Germinal center (tissue), 1 donor: Measurements from ENCODE around the gene VGF.
"Not testable (repeated sequence)": the region's sequence is repeated elsewhere in the genome, so short reads cannot be mapped to it uniquely, and the experiment has no call there.

Experiments used
- DNase-seq: peaks from one replicate; pipeline ENCODE4 v3.0.0; 2012; ENCODE audit warnings: mixed read lengths, low spot score

The VGF gene

DNA sequence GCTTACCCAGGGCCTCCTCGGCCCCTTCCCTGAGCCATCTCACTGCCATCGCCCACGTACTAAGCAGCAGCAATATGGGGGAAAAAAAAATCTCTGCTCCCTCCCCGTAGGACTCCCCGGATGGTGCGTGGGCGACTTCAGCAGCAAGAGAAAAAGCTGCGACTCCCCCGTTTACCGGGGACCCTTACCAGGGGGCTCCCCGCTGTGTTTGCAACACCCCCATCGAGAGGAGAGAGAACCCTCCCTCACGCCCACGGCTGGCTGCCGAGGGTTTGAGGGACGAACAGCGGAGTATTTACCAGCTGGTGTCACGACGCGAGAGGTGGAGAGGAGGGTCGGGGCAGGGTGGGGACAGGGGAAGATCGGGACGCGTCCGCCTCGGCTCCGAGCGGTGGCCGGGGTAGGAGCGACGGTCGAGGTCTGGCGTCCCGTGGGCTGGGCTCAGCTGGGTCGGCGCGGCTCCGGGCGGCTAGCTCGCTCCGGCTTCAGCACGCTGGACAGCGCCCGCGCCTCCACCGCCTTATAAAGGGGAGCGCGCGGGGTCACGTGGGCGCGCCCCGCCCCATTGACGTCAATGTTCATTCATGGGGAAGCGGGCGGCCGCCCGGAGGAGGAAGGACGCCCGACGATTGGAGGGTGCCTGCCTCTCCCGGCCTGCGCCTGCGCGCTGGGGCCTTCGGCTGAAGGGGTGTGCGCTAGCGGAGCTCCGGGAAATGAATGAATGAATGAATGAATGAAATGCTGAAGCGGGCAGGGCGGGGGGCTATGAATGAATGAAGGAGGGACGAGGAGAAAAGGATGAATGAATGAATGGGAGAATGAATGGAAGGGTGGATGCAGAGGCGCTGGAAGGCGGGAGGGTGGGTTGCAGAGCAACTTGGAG is at the start of gene VGF:
Gene VGF, minus strand, starts transcription at position 495 of the 883 bp plus-strand sequence. CDS start 726 bp downstream, outside the sequence.
- DNase-seq, result peak; percentile 96

DNA sequence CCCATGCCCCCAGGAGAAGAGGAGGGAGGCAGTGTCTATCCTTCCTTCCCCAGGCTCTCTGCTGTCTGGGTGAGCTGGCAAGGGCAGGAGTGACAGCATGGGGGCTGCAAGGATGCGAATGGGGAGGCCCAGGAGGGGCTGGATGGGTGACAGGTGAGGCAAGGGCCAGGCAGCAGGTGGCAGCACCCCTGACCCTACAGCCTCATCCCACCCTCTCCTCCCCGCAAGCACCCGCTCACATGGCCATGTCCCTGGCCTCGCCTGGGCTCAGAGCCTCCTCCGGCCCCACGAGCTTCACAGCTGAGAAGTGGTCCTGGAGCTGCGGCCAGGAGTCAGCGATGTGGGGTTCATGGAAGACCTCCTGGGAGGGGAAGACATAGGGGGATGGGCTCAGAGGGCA is 46.6 kb upstream of the VGF start:
- no peak for DNase-seq

DNA sequence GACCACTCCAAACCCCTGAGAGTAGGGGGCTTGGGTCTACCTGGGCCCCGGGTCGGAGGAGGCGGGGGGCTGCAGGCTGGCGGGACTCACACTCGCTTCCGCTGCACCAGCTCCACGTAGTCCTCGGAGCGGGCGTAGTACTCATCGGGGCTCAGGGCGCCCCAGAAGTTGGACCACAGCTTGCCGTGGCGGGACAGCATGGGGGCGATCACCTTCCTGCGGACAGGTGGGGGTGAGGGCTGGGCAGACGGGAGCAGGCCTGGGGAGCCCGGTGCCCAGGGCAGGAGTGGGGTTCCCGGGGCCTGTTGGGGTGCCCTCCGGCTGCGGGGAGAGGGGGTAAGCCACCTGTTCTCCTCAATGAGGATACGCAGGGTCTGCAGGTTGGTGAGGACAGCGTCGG is 46.1 kb upstream of the VGF start:
- DNase-seq, result no peak

DNA sequence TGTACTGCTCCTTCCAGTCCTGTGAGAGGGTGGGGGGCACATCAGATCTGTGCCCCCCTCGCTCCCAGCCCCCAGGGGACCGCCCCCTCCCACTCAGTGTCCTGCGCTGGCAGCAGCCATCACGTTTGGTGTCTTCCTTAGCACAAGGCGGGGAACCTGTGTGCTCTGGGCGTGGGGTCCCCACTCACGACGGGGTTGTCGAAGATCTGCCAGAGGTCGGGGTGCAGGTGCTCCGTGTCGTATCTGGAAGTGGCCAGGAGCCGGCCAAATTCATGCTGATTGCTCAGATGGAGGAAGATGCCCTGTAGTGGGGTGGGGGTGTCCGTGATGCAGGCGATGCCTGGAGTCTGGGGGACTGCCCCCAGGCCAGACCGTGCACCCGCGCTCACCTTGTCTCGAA is 44.8 kb upstream of the VGF start:
- no peak for DNase-seq

DNA sequence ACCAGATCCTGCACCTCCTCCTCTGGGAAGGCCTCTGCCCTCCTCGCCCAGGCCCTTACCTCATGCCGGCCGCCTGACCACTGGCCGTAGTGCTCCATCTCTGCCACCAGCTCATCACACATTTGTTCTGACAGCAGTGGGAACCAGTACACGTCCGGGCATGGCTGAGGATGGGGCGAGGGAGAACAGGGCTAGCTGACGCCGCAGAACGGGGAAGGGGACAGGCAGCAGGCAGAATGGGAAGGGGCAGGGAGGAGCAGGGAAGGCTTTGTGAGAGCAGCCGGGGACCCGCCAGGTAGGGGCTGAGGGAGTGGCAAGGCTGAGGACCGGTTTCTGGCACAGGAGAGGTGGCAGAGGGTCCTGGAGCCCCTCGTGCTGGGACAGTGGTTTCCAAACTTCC is 43.4 kb upstream of the VGF start:
- DNase-seq, result no peak

DNA sequence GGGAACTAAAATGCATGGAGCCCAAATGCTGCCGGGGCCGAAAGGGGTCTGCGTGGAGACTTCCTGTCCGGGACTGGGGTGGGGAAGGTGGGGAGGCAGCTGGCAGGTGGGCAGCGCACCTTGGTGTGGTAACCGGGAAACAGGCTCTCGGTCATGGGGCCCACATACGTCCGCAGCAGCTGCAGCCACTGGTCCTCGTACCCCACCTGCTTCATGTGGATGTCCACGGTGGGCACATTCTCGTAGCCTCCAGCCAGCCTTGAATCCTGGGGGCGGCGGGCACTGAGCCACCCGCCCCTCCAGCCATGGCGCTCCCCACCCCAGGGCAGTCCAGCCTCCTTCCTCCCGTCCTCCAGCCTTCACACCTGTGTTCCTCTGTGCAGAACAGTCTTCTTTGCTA is 42.1 kb upstream of the VGF start:
- no peak for DNase-seq

DNA sequence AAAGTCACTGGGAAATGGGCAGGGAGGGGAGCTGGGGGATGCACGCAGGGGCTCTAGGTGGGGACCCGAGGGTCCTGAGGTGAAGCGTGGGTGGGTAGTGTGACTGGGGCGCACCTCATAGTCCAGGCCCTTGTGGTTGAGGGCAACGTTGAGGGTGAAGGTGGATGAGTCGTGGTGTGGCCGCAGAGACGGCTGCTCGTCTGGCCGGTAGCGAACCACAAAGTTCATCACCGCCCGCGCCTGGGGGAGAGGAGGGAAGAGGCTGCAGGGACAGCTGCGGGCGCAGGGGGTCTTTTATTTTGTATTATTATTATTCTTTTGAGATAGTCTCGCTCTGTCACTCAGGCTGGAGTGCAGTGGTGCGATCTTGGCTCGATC is 41.3 kb upstream of the VGF start:
- DNase-seq, result no peak

DNA sequence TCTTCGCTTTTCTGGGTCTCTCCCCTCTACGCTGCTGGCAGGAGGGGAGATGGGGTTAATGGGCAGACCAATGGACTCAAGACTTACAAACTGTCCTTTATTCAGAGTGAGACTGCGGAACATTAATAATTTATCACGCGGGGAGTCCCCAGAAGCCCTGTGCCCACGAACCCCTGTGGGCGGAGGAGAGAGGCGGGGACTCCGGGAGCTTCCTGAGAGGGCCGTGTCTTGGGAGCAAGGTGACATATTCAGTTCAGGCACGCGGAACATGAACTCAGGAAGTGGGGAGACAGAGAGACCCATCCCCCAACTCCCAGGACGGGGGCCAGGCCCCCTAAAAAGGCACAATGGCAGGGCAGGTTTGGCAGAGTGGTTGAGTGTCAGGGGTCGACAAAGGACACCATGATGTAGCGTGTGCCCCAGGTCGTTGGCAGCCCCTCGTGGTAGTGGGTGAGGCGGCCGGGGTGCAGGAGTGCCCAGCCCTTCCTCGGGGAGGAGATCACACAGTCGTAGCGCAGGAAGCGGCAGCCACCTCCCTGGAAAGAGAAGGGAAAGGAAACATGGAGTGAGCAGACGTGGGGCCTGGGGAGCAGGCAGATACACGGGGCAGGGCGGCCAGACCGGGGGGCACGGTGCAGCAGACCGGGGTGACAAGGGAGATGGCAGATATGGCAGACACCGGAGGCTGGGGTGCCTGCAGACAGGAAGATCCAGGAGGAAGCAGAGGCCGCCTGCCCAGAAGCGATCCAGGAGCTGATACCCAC is 40.7 kb upstream of the VGF start:
- DNase-seq, result no peak

DNA sequence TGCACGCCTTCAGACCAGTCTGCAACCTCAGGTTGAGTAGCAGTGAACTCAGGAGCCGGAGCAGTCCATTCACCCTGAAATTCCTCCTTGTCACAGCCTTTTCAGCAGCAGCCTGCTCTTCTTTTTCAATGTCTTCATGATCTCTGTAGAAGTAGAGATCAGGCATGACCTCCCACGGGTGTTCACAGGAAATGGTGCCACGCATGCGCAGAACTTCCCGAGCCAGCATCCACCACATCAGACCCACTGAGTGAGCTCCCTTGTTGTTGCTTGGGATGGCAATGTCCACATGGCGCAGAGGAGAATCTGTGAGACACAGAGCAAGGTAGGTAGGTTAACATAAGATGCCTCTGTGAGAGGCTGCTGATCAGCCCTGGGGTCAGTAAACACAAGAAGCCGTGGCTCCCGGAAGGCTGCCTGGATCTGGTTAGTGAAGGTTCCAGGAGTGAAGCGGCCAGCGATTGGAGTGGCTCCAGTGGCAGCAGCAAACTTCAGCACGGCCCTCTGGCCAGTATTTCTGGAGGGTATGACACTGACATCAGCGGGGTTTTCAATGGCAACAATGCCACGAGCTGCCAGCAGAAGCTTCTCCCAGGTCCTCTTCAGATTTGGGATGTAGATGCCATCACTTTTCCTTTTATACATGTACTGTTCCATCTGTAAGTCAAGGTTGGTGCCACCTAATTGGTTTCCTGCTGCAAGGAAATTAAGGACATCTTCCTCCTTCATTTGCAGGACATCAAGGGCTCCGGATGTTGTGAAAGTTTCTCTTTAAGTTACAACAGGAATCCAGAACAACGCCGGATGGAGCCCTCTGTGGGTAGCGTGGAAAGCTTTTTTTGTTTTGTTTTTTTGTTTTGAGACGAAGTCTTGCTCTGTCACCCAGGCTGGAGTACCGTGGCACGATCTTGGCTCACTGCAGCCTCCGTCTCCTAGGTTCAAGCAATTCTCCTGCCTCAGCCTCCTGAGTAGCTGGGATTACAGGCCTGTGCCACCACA is 38.7 kb upstream of the VGF start:
- not testable (repeated sequence) for DNase-seq

DNA sequence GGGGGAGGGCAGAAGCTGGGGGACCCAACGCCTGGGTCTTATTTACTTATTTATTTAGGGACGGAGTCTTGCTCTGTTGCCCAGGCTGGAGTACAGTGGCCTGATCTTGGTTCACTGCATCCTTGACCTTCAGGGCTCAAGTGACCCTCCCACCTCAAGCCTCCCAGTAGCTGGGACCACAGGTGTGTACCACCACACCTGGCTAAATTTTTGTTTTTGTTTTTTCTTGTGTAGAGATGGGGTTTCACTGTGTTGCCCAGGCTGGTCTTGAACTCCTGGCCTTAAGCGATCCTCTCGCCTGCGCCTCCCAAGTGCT is 37.2 kb upstream of the VGF start:
- DNase-seq, result no peak

DNA sequence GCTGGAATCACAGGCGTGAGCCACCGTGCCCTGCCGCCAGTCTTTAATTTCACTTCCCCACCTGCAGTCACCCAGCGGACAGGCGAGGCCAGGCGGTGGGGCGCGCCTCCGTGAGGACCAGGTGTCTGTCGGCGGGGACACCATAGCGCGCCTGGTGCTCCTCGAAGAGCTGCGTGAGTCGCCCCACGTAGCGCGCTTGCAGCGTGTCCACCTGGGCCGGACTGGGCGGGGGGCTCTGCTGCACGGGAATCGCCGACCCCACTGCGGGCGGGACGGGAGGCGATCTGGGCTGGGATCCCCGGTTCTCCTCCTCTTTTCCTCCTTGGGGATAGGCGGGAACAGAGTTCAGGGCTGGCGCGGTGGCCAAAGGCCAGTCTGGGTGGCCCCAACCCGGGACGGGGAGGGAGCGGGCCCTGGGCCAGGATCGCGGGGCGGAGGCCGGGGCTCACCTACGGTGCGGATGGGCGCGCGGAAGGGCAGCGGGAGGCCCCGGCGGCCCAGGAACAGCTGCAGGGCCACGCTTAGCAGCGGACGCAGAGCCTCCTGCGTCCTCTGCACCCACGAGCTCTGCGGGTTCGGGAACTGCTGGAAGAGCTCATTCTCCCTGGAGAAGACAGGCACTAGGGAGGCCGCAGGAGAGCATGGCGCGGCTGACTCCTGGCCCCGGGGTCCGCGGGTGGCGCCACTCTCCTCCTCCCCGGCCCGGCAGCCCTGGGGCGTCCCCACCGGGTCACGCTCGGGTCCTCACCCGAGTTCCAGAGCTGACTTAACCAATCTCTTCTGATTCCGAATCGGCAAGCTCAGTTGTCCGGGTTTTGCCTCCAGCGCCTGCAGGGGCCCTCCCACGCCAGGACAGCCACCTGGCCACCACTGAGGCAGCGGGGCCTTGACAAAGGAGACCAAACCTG is 36.6 kb upstream of the VGF start:
- DNase-seq, result peak; percentile 54

DNA sequence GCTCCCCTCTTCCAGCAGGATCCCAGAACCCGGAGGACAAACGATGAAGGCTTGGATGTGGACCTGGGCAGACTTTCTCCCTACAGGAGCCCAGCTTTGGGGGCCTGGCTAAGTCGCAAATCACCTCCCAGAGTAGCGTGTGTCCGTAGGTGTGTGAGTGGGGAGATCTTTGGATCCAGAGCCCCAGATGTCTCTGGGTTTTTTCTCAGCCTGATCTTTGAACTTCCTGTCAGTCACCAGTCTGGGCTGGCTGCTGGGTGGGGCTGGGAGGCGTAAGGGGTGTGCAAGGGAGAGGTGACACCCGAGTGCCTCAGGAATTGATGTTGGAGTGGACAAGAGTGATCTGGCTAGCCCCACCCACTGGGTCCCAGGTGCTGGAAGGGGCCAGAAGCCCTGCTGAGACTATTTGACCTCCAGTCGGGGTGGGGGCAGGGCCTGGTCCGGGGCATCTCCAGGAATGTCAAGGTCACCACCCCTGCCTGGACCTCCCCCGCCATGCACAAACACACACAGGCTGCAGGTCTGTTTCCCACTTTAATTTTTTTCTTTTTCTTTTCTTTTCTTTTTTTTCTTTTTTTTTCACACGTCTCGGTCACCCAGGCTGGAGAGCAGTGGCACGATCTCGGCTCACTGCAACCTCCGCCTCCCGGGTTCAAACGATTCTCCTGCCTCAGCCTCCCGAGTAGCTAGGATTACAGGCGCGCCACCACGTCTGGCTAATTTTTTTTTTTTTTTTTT is 35.7 kb upstream of the VGF start, which contains the start of gene MOGAT3:
Gene MOGAT3, minus strand, starts transcription at position 175 of the 738 bp plus-strand sequence. CDS start 182 bp downstream, outside the sequence.
- DNase-seq, result no peak

DNA sequence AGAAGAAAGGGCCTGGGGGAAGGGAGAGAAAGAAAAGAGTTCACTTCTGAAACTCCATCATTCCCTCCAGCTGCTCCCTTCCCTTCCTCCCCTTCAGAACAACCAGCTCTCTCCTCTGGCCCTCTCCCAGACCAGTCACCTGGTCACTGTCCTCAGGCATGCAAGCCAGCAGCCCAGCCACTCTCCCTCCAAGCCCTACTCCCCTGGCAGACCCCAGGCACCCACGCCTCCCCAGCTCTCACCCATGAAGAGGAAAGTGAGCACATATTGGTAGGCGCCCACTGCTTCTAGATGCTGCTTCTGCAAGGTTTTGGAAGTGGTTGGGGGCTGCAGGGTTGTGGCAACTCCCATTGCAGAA is 35.1 kb upstream of the VGF start:
- no peak for DNase-seq

DNA sequence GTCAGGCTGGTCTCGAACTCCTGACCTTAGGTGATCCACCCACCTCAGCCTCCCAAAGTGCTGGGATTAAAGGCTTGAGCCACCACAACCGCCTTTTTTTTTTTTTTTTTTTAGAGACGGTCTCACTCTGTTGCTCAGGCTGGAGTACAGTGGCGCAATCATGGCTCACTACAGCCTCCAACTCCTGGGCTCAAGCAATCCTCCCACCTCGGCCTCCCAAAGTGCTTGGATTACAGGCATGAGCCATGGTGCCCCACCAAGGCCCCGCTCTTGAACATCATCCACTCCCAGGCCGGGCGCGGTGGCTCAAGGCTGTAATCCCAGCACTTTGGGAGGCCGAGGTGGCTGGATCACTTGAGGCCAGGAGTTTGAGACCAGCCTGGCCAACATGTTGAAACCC is 34.2 kb upstream of the VGF start:
- not testable (repeated sequence) for DNase-seq

DNA sequence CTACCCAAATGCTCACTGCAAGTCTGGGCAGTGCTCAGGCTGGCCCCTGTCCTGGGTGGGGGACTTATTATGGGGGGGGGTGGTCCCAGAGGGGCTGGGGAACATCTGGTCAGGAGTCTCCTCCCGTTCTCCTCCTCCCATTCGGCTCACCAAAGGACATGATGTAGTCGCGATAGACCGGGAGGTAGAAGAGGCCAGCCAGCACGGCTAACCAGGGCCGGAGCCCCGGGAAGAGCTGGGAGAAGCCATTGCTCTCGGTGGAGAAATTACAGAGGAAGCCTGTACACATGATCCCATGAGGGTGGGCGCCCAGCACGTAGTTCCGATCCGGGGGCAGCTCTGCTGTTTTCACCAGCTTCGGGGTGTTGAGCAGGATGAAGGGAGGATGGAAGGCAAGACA is 33.1 kb upstream of the VGF start:
- DNase-seq, result no peak

DNA sequence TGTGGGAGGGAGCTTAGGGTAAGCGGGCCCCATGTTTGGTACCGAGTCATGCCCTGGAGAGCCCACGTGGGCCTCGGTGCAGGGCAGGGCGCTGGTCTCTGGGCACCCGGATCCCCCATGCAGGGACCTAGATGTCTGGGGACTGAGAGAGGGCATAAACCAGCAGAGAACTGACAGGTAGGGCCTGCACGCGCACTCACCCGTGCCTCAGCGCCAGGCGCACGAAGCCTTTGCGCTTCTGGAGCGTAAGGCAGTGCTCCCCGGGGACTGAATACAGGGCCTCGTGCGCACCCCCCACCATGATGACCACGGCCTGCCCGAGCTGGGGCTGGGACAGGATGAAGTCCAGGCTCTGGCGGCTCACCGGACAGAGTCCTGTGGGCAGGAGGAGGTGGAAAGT is 32.6 kb upstream of the VGF start:
- DNase-seq, result no peak

DNA sequence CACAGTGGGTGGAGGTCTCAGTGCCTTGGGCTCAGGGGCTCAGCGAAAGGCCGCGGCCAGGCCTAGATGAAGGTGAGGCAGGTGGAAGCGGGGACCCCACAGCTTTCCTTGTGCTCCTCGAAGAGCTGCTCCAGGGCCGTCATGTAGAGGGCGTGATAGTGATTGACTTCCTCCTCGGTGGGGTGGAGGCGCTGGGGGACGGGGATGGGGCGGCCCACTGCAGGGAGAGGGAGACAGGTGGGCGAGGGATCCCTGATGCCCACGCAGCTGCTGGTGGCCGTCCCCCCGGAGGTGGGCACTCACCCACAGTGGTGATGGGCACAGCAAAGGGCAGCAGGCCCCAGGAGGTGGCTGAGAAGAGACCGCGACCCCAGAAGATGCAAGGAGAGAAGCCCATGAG is 30.5 kb upstream of the VGF start:
- no peak for DNase-seq

DNA sequence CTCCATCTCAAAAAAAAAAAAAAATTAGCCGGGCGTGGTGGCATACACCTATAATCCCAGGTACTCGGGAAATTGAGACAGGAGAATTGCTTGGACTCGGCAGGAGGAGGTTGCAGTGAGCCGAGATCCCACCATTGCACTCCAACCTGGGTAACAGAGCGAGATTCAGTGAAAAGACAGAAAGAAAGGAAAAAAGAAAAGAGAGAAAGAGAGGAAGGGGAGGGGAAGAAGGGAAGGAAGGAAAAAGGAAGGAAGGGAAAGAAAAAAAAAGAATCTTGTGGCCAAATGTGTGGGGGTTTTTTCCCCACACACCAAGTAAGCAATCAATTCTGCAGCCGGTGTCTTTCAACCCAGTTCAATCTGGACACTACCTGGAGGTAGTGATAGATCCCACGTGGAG is 23.7 kb upstream of the VGF start:
- DNase-seq, result no peak

DNA sequence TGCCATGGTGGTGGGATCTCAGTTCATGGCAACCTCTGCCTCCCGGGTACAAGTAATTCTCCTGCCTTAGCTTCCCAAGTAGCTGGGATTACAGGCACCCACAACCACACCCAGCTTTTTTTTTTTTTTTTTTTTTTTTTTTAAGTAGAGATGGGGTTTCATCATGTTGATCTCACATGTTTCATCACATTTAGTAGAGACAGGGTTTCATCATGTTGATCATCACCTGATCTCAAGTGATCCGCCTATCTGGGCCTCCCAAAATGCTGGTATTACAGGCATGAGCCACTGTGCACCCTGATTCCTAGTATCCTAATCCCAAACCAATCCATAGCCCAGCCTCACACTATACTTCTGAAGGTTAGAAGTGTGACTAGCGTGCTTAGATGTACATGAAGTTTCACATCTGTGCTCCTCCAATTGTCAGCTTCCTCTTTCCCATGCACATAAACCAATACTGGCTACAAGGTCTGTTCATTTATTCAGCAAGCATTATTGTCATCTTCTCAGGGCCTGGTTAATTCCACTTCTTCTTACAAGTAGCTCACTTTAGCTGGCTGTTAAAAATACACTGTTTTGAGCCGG is 21.6 kb upstream of the VGF start:
- no peak for DNase-seq

DNA sequence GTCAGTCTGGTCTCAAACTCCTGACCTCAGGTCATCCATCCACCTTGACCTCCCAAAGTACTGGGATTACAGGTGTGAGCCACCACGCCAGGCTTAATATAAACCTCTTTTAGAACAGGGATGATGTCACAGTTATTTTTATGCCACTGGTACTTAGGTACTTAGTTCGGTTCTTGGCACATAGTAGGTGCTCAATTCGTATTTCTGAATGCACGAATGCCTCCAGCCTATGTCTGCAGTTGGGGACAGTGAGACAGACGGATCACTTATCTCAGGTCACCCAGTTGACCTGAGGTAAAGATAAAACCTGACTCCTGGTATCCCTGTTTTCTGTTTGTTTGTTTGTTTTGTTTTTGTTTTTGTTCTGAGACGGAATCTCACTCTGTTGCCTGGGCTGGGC is 20.8 kb upstream of the VGF start:
- no peak for DNase-seq
